Neural crest cell (in vitro differentiated cells): ENCODE results near the gene JPH4. TPM values are rescaled to one million over a fixed set of nuclear protein-coding genes. Genes with fewer than 3 reads are reported as not detected.

ENCODE experiments used
- DNase-seq: peaks from one replicate; pipeline ENCODE4 v3.0.0; 2021; ENCODE audit warnings: low read depth, mixed read lengths, low spot score
- H3K27ac Mint-ChIP-seq: one replicate; pipeline ENCODE4 v1.8.0; 2021; ENCODE audit warnings: mild to moderate bottlenecking, mixed read lengths; ENCODE audit not compliant: unreplicated experiment
- H3K27me3 Mint-ChIP-seq: 2 replicates; pipeline ENCODE4 v1.8.0; 2021; ENCODE audit warnings: low read depth, mild to moderate bottlenecking, mixed read lengths
- H3K36me3 Mint-ChIP-seq: 2 replicates; pipeline ENCODE4 v1.8.0; 2021; ENCODE audit warnings: low read depth, mild to moderate bottlenecking, mixed read lengths
- H3K4me1 Mint-ChIP-seq: 2 replicates; pipeline ENCODE4 v1.8.0; 2021; ENCODE audit warnings: mixed read lengths
- H3K4me3 Mint-ChIP-seq: one replicate; pipeline ENCODE4 v1.8.0; 2021; ENCODE audit warnings: mild to moderate bottlenecking, mixed read lengths
- H3K9me3 Mint-ChIP-seq: 2 replicates; pipeline ENCODE4 v1.8.0; 2021; ENCODE audit warnings: mixed read lengths
- total RNA-seq: library from RNA; stranded (reverse); gene quantifications from 2 replicates; pipeline ENCODE4 v1.2.1, GENCODE V29; 2021
- TF ChIP-seq, protein P1 (sequence below): fragments of 200-600 bp; sonication (generic); conservative IDR thresholded peaks from 2 replicates; pipeline ENCODE4 v1.5.0; 2021; ENCODE audit warnings: antibody characterized with exemption, mild to moderate bottlenecking

Gene JPH4
- total RNA-seq, 1 donor from 2014 or later = 1.4 TPM

DNA sequence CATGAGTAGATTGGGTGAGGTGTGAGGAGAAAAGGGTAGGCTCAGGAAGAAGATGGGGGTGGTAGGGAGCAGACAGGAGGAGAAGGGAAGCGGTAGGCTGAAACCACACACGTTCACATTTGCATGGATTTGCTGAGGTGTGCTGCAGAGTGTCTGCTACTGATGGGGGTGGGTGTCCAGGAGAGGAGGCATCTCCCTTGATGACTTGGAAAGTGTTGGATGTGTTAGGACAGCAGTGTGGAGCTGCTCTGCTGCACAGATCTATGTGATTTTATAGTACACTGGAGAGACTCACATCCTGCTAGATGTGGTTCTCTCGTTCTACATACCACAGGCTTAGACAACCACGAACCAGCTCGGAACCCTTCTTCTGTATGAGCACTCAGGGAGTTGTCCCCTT, 36.3 kb downstream of the JPH4 start:
- Mint-ChIP-seq H3K27me3 (no peaks in the 10 kb centered on the region), H3K4me3 (no peak overlapping the region), H3K9me3 (no peaks in the 10 kb centered on the region), H3K4me1 (peaks cover 42% of the 10 kb centered on the region), H3K36me3 (no peaks in the 10 kb centered on the region), H3K27ac (no peak overlapping the region)
- TF ChIP-seq, protein P1, sequence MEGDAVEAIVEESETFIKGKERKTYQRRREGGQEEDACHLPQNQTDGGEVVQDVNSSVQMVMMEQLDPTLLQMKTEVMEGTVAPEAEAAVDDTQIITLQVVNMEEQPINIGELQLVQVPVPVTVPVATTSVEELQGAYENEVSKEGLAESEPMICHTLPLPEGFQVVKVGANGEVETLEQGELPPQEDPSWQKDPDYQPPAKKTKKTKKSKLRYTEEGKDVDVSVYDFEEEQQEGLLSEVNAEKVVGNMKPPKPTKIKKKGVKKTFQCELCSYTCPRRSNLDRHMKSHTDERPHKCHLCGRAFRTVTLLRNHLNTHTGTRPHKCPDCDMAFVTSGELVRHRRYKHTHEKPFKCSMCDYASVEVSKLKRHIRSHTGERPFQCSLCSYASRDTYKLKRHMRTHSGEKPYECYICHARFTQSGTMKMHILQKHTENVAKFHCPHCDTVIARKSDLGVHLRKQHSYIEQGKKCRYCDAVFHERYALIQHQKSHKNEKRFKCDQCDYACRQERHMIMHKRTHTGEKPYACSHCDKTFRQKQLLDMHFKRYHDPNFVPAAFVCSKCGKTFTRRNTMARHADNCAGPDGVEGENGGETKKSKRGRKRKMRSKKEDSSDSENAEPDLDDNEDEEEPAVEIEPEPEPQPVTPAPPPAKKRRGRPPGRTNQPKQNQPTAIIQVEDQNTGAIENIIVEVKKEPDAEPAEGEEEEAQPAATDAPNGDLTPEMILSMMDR = no peak
- DNase-seq = no peak

DNA sequence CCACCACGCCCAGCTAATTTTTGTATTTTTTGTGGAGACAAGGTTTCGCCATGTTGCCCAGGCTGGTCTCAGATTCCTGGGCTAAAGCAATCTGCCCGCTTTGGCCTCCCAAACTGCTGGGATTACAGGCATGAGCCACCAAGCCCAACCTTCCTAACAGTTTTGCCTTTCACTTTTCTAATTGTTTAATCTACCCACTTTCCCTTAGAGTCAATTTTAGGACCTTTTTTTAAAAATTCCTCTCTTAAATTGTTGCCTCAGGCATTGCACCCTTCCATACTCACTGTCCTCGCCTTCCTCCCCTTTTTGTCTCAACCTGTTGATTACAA, 38.5 kb downstream of the JPH4 start:
- no peak overlapping the region for H3K27ac Mint-ChIP-seq
- H3K36me3 Mint-ChIP-seq = no peaks in the 10 kb centered on the region
- H3K27me3 Mint-ChIP-seq = no peaks in the 10 kb centered on the region
- TF ChIP-seq, protein P1 = no peak
- no peaks in the 10 kb centered on the region for H3K9me3 Mint-ChIP-seq
- no peak overlapping the region for H3K4me3 Mint-ChIP-seq
- peaks cover 35% of the 10 kb centered on the region for H3K4me1 Mint-ChIP-seq
- no peak for DNase-seq

DNA sequence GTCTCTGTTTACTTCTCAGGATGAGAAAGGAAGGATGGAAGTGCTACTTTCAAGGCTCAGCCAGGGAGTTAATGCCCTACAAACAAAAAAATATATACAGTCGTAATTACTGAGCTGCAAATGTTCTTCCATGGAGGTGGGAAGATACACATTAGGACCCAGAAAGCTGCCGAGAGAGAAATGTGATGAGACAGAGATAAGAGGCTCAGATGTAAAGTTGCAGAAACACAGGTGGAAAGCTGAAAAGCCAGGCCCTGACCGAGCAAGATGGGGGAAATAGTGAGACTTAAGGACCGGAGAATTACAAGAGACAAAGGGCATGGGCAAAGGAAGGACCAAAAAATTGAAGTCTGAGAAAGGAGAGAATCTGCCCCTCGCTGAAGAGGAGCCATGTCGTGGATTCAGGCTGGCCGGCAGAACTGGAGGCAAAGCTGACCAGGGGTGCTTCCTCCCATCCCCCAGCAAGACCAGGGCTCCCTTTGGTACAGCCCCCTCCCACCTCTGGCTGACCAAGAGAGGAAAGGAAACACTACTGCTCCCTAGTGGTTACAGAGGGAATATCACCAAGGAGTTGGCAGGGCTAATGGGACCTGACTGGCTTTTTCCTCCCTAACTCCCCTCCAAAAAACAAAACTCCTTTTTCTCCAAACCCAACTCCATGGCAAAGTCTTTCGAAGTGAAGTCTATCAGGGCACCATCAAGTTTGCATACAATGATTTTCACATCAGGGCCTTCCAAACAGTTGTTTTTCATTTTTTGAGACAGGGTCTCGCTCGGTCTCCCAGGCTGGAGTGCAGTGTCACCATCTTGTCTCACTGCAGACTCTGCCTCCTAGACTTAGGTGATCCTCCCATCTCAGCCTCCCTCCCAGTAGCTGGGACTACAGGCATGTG, 39.1 kb downstream of the JPH4 start:
- peak; percentile 53 for DNase-seq
- H3K4me3 Mint-ChIP-seq = peak overlapping the region; percentile 43
- H3K27me3 Mint-ChIP-seq = no peaks in the 10 kb centered on the region
- TF ChIP-seq, protein P1 = peak; percentile 76
- no peaks in the 10 kb centered on the region for H3K9me3 Mint-ChIP-seq
- H3K36me3 Mint-ChIP-seq = no peaks in the 10 kb centered on the region
- peaks cover 29% of the 10 kb centered on the region for H3K4me1 Mint-ChIP-seq
- peak overlapping the region; percentile 16 for H3K27ac Mint-ChIP-seq

DNA sequence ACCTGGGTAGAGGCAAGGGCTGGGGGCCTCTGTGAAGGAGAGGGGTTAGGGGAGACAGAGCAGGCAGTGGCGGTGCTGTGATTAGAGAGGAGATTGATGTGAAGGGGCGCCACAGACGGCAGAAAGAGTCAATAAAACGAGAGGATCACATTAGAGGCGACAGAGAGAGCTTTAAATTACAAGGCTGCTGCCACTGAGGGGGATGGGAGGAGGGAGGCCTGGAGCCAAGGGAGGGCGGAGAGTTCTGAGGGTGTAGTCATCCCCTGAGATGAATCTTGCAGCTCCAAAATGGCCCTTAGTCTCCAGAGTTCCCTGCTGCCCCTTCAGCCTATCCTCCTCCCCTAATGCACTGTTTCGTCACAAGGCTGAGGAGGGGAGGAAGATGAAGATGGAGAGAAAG, 39.8 kb downstream of the JPH4 start:
- Mint-ChIP-seq H3K4me3 (no peak overlapping the region), H3K27me3 (no peaks in the 10 kb centered on the region), H3K27ac (no peak overlapping the region), H3K36me3 (no peaks in the 10 kb centered on the region), H3K9me3 (no peaks in the 10 kb centered on the region), H3K4me1 (peaks cover 25% of the 10 kb centered on the region)
- TF ChIP-seq, protein P1 = no peak
- DNase-seq = no peak

DNA sequence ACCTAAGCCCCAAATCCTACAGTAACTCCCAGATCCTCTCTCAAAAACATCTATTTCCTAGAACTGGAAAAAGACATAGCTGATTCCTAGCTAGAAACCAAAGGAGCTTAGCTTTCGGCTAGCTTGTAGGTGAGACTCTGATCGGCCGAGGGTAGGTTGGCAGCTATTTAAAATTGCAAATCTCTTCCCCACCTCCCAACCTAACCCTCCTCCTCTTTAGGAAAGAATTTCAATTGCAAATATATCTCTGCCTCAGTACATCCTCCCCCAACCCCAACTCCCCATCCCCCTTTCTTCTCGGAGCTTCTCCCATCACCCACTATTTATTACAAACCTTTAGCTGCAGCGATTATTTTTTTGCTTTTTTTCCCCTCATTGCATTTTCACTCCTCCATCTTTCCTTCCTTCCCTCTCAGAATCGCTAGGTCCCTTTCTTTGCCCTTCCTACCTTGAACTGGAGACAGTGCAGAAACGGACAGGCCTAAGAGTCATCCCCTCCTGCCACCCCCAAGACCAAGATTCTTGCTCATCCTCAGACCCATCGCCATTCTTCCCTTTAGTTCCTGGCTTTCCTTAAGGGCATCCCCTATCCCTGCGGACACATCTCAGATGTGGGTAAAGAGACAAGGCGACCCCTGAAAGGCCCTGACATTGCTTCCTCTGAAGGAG, 40.4 kb downstream of the JPH4 start:
- H3K4me3 Mint-ChIP-seq = no peak overlapping the region
- H3K27ac Mint-ChIP-seq = no peak overlapping the region
- no peak for DNase-seq
- H3K36me3 Mint-ChIP-seq = no peaks in the 10 kb centered on the region
- H3K27me3 Mint-ChIP-seq = no peaks in the 10 kb centered on the region
- H3K4me1 Mint-ChIP-seq = peaks cover 25% of the 10 kb centered on the region
- TF ChIP-seq, protein P1 = no peak
- no peaks in the 10 kb centered on the region for H3K9me3 Mint-ChIP-seq
